HepG2 (cell line): ENCODE measurements around the gene MN1. TPM values are rescaled to one million over a fixed set of nuclear protein-coding genes. Genes with fewer than 3 reads are reported as not detected.

Experiments used
- ATAC-seq: fragments of 200-7000 bp; cut with Tn5 transposase; 3 replicates; pipeline ENCODE4 v1.9.1; 2020; ENCODE audit warnings: mild to moderate bottlenecking, moderate library complexity
- BruUV-seq: library from RNA; stranded (reverse); fragments of 400-500 nt; replicated peaks from 2 replicates; lab custom pipeline; 2021; lab: Mats Ljungman, UMichigan
- CTCF ChIA-PET: fragments of 300-600 bp; formaldehyde crosslinking; extraction: SDS; loops from one replicate; lab custom pipeline; 2021; ENCODE audit warnings: low total read pairs, inconsistent platforms, low intra/inter-chr PET ratio; lab: Yijun Ruan, JAX
- POLR2A ChIA-PET: fragments of 350-600 bp; sonication (Branson Sonifier 250); formaldehyde crosslinking; loops from one replicate; lab custom pipeline; 2020; ENCODE audit warnings: antibody characterized with exemption, inconsistent platforms; lab: Yijun Ruan, JAX
- DNase-seq: peaks from one replicate; pipeline ENCODE4 v3.0.0-alpha.2; 2015; ENCODE audit warnings: low spot score
- FAIRE-seq: peaks from 3 replicates; lab custom pipeline; 2011; peaks lifted over from hg19 to GRCh38; lab: Jason Lieb, UNC
- H2AFZ ChIP-seq: one replicate; pipeline ENCODE4 v1.6.1; 2011; ENCODE audit warnings: low read length, inconsistent platforms
- H3K27ac ChIP-seq: fragments of 300-600 bp; 3 replicates; pipeline ENCODE4 v1.8.0; 2011; ENCODE audit warnings: mixed run types, mild to moderate bottlenecking, mixed read lengths, low read length, inconsistent platforms; ENCODE audit not compliant: insufficient read depth; ENCODE audit errors: extremely low read length
- H3K27me3 ChIP-seq, 2 experiments: fragments of 200-600 bp in 1 of 2; 2 replicates in 1 of 2; 3 replicates in 1 of 2; pipeline versions ENCODE4 v1.6.0 to v1.8.0; 2011; ENCODE audit warnings: low read length in 2 of 2, mild to moderate bottlenecking in 2 of 2, moderate library complexity in 2 of 2, inconsistent platforms in 1 of 2; ENCODE audit not compliant: insufficient read depth in 2 of 2, control insufficient read depth in 1 of 2
- H3K36me3 ChIP-seq, 2 experiments: fragments of 200-600 bp in 1 of 2; replicated peaks in 1 of 2; 2 replicates in 1 of 2; 3 replicates in 1 of 2; pipeline versions ENCODE4 v1.5.1 to v1.8.0; 2011; ENCODE audit warnings: low read length in 2 of 2, inconsistent platforms in 1 of 2; ENCODE audit not compliant: insufficient read depth in 2 of 2, control insufficient read depth in 1 of 2
- H3K4me1 ChIP-seq: 2 replicates; pipeline ENCODE4 v1.5.1; 2012; ENCODE audit warnings: low read length, inconsistent platforms; ENCODE audit not compliant: insufficient read depth
- H3K4me2 ChIP-seq: 2 replicates; pipeline ENCODE4 v1.6.0; 2011; ENCODE audit warnings: low read depth, low read length, inconsistent platforms
- H3K4me3 ChIP-seq, 3 experiments: fragments of 200-600 bp in 1 of 3; sonication (generic), shearing (Covaris generic) in 1 of 3; replicated peaks in 1 of 3; 2 replicates each; pipeline ENCODE4 v1.5.1; 2011 to 2016; ENCODE audit warnings: low read length in 3 of 3, inconsistent platforms in 2 of 3, low read depth in 2 of 3, mild to moderate bottlenecking in 2 of 3, control low read depth in 1 of 3, mixed read lengths in 1 of 3; ENCODE audit not compliant: insufficient read depth in 1 of 3
- H3K79me2 ChIP-seq: one replicate; pipeline ENCODE4 v1.6.1; 2011; ENCODE audit warnings: low read length, inconsistent platforms; ENCODE audit not compliant: insufficient read depth
- H3K9ac ChIP-seq: 2 replicates; pipeline ENCODE4 v1.6.0; 2011; ENCODE audit warnings: mild to moderate bottlenecking, low read depth, low read length, inconsistent platforms; ENCODE audit not compliant: insufficient read depth
- H3K9me3 ChIP-seq: 2 replicates; pipeline ENCODE4 v1.5.1; 2012; ENCODE audit warnings: mild to moderate bottlenecking, low read length
- H4K20me1 ChIP-seq: 2 replicates; pipeline ENCODE4 v1.6.0; 2011; ENCODE audit warnings: inconsistent platforms, mild to moderate bottlenecking, low read length, moderate library complexity; ENCODE audit not compliant: insufficient read depth
- ARID2 ChIP-seq: sonication (generic); formaldehyde crosslinking; IDR thresholded peaks from 2 replicates; pipeline ENCODE4 v1.8.1; 2022; ENCODE audit warnings: mild to moderate bottlenecking, missing genetic modification reagents, borderline replicate concordance
- CREM ChIP-seq, 2 experiments: sonication (generic) in 1 of 2; formaldehyde crosslinking in 1 of 2; IDR thresholded peaks; 2 replicates each; pipeline versions ENCODE4 v1.4.0 to v1.6.1; 2016 to 2020; ENCODE audit warnings: antibody characterized with exemption in 1 of 2, mild to moderate bottlenecking in 1 of 2, missing genetic modification reagents in 1 of 2
- EZH2 ChIP-seq: conservative IDR thresholded peaks from 2 replicates; pipeline ENCODE4 v1.6.1; 2012; ENCODE audit warnings: mild to moderate bottlenecking, low read depth, low read length, moderate library complexity
- FOXP1 ChIP-seq, 2 experiments: fragments of 450-650 bp in 1 of 2; IDR thresholded peaks; 2 replicates each; pipeline ENCODE4 v1.6.1; 2017 to 2018; ENCODE audit warnings: antibody characterized with exemption in 1 of 2
- NPAS2 ChIP-seq: sonication (generic); formaldehyde crosslinking; IDR thresholded peaks from 2 replicates; pipeline ENCODE4 v1.8.0; 2022; ENCODE audit warnings: mild to moderate bottlenecking, missing genetic modification reagents, borderline replicate concordance
- PPARG ChIP-seq: conservative IDR thresholded peaks from 2 replicates; pipeline ENCODE4 v1.6.1; 2016; ENCODE audit warnings: missing biosample characterization, missing genetic modification reagents
- TSC22D2 ChIP-seq: sonication (generic); formaldehyde crosslinking; IDR thresholded peaks from 2 replicates; pipeline ENCODE4 v1.5.1; 2020; ENCODE audit warnings: missing genetic modification reagents, mild to moderate bottlenecking, borderline replicate concordance
- ZBTB25 ChIP-seq: IDR thresholded peaks from 2 replicates; pipeline ENCODE4 v1.6.1; 2018; ENCODE audit warnings: missing genetic modification reagents
- ZFP37 ChIP-seq: sonication (generic); formaldehyde crosslinking; IDR thresholded peaks from 2 replicates; pipeline ENCODE4 v1.4.0; 2020; ENCODE audit warnings: missing genetic modification reagents, borderline replicate concordance
- ZKSCAN5 ChIP-seq: sonication (generic); formaldehyde crosslinking; IDR thresholded peaks from 2 replicates; pipeline ENCODE4 v1.5.1; 2020; ENCODE audit warnings: mild to moderate bottlenecking, missing genetic modification reagents
- ZNF354B ChIP-seq: sonication (generic); formaldehyde crosslinking; IDR thresholded peaks from 2 replicates; pipeline ENCODE4 v1.8.0; 2022; ENCODE audit warnings: mild to moderate bottlenecking, missing genetic modification reagents
- ZNF430 ChIP-seq: sonication (generic); formaldehyde crosslinking; IDR thresholded peaks from 2 replicates; pipeline ENCODE4 v1.9.0; 2021; ENCODE audit warnings: mild to moderate bottlenecking, missing genetic modification reagents
- ZNF44 ChIP-seq: sonication (generic); formaldehyde crosslinking; IDR thresholded peaks from 2 replicates; pipeline ENCODE4 v1.5.1; 2020; ENCODE audit warnings: mild to moderate bottlenecking, missing genetic modification reagents
- ZNF788 ChIP-seq: sonication (generic); formaldehyde crosslinking; IDR thresholded peaks from 2 replicates; pipeline ENCODE4 v1.5.0; 2020; ENCODE audit warnings: mild to moderate bottlenecking, missing genetic modification reagents, borderline replicate concordance
- ZSCAN30 ChIP-seq: sonication (generic); formaldehyde crosslinking; IDR thresholded peaks from 2 replicates; pipeline ENCODE4 v1.5.0; 2020; ENCODE audit warnings: mild to moderate bottlenecking, missing genetic modification reagents
- WGBS: methylation state at CpG from one replicate; pipeline ENCODE4 v1.1.6; 2017; ENCODE audit warnings: low lambda C conversion rate; 5-methylcytosine and 5-hydroxymethylcytosine counted together
- in situ Hi-C: cut with HindIII; loops from 2 replicates; pipeline ENCODE4 v1.10.0; 2017; ENCODE audit warnings: low pct_unique_long_range_greater_than_20kb; ENCODE audit not compliant: extremely low pct_ligation_motif_present
- intact Hi-C: fragments of 100-400 bp; cut with micrococcal nuclease; formaldehyde crosslinking; loops from one replicate; pipeline ENCODE4 v1.10.0; 2022; ENCODE audit not compliant: unreplicated experiment
- polyA plus RNA-seq, 8 experiments: library from polyadenylated mRNA; depleted of rRNA in 3 of 8; stranded (reverse) in 7 of 8; unstranded in 1 of 8; fragments of >200 nt; fragmentation: Illumina TruSeq in 4 of 8; extraction: Trizol in 4 of 8; gene quantifications; 2 replicates each; pipeline versions ENCODE4 v1.2.1 to v1.2.3, GENCODE V29; 2011 to 2016; ENCODE audit warnings: low read depth in 4 of 8, missing spikeins in 1 of 8, mixed read lengths in 1 of 8; ENCODE audit not compliant: insufficient read depth in 1 of 8
- total RNA-seq, 5 experiments: library from RNA; depleted of rRNA; stranded (reverse); fragments of >200 nt; fragmentation: Illumina TruSeq; extraction: Trizol; gene quantifications; 2 replicates each; pipeline ENCODE4 v1.2.3, GENCODE V29; 2016; ENCODE audit warnings: low read depth in 1 of 5
- TF ChIP-seq, protein P1 (sequence below): sonication (generic); formaldehyde crosslinking; IDR thresholded peaks from 2 replicates; pipeline ENCODE4 v1.5.0; 2020; ENCODE audit warnings: missing genetic modification reagents, mild to moderate bottlenecking, borderline replicate concordance
- TF ChIP-seq, protein P2 (sequence below): sonication (generic); formaldehyde crosslinking; IDR thresholded peaks from 2 replicates; pipeline ENCODE4 v1.4.0; 2020; ENCODE audit warnings: missing genetic modification reagents

MN1 gene
- total and polyA plus RNA-seq, 2 of the 13 experiments (the other 11 are each of a cell fraction or from before 2014, with no cell fraction given): 0.01 TPM; not detected in 1

DNA sequence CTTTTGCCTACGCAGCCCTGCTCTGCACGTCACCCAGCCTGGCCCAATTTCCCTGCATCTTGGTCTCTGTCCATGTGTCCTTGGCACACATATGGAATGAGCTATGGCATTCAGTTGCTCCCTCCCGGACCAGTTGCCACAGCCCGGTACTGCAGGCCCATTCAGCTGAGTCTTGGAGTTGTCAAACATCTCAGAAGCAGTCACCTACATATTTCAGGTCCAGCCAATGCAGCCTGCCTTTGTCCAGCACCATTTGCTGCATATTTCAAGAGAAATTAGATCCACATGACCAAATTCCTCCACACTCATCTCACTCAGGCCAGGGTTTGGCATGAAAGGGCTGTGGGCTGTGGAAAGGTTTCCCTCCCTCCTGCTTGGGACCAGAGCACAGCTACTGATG, 76.8 kb downstream of the MN1 start (continued):
- TF ChIP-seq ZKSCAN5 (CRISPR knock-in tag): no peak
- TF ChIP-seq, all 625 proteins: peak for 0

DNA sequence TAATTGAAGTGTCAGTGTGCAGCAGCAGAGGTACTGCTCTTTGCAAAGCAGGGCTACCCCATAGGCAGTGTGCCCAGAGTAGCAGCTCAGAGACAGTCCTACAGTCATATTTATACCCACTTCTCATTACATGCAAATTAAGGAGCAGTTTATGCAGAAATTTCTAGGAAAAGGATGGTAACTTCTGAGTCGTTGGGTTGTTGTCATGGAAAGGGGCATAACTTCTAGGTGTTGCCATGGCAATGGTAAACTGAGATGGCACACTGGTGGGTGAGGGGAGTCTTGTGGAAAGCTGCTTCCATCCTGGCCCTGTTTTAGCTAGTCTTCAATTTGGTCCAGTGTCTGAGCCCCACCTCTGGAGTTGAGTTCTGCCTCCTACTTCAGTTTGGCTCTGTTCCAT, 77.4 kb downstream of the MN1 start:
- BruUV-seq: no TSS peak
- H3K79me2 ChIP-seq: no peaks in the 10 kb centered on the region
- H3K27ac ChIP-seq: no peak overlapping the region
- H3K9me3 ChIP-seq: no peaks in the 10 kb centered on the region
- no peaks in the 10 kb centered on the region for H3K36me3 ChIP-seq
- H4K20me1 ChIP-seq: no peaks in the 10 kb centered on the region
- H3K4me1 ChIP-seq: peaks cover 8% of the 10 kb centered on the region
- 0% methylated on average over 1 of the region's 1 CpG for WGBS
- in situ Hi-C loops: no loop called here
- DNase-seq (no peak), FAIRE-seq (no peak), ATAC-seq (no peak)
- no peaks in the 10 kb centered on the region for H3K27me3 ChIP-seq
- H3K4me3 ChIP-seq: no peak overlapping the region
- ChIA-PET POLR2A (no interaction called here), CTCF (no interaction called here)
- TF ChIP-seq PPARG (no peak), NPAS2 (no peak), ARID2 (CRISPR knock-in tag) (no peak), TSC22D2 (no peak)
- TF ChIP-seq, protein P1, sequence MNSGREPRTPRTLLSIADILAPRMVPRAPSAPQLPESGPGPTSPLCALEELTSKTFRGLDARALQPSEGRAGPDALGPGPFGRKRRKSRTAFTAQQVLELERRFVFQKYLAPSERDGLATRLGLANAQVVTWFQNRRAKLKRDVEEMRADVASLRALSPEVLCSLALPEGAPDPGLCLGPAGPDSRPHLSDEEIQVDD (CRISPR knock-in tag): no peak
- intact Hi-C loops: no loop called here
- H3K9ac ChIP-seq: no peak overlapping the region
- no peak overlapping the region for H2AFZ ChIP-seq
- no peak overlapping the region for H3K4me2 ChIP-seq

DNA sequence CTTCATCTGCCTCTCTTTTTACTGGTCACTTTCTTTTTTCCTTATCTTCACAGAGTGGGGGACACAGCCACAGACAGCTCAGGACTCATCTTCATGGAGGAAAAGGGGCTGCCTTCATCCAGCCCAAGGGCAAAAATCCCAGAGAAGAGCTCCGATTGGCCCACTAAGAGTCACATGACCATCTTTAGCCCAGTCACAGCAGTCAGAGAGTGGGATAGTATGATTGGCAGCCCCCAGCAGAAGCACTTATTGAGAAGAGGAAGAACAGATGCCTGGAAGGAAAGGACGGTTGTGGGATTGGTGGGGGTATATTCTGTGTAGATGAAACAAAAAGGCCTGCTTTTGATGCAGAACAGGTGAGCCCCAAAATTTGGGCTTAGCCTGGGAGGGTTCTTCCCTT, 77.8 kb downstream of the MN1 start:
- Histone ChIP-seq H4K20me1 (no peaks in the 10 kb centered on the region), H2AFZ (no peak overlapping the region), H3K4me2 (no peak overlapping the region), H3K4me1 (peaks cover 12% of the 10 kb centered on the region), H3K27me3 (no peaks in the 10 kb centered on the region), H3K9ac (no peak overlapping the region), H3K9me3 (no peaks in the 10 kb centered on the region), H3K4me3 (no peak overlapping the region), H3K27ac (no peak overlapping the region), H3K79me2 (no peaks in the 10 kb centered on the region), H3K36me3 (no peaks in the 10 kb centered on the region)
- in situ Hi-C loops: no loop called here
- DNase-seq (no peak), FAIRE-seq (no peak), ATAC-seq (no peak)
- intact Hi-C loops: no loop called here
- CTCF ChIA-PET: no interaction called here
- 11% methylated on average over 2 of the region's 2 CpGs for WGBS
- POLR2A ChIA-PET: no interaction called here
- BruUV-seq: no TSS peak
- TF ChIP-seq, protein P2, sequence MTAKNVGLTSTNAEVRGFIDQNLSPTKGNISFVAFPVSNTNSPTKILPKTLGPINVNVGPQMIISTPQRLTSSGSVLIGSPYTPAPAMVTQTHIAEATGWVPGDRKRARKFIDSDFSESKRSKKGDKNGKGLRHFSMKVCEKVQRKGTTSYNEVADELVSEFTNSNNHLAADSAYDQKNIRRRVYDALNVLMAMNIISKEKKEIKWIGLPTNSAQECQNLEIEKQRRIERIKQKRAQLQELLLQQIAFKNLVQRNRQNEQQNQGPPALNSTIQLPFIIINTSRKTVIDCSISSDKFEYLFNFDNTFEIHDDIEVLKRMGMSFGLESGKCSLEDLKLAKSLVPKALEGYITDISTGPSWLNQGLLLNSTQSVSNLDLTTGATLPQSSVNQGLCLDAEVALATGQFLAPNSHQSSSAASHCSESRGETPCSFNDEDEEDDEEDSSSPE: no peak
- TF ChIP-seq EZH2: no peak
- TF ChIP-seq ZSCAN30: no peak
- TF ChIP-seq ZNF430: no peak
- TF ChIP-seq ZNF44: no peak
- no peak for TF ChIP-seq ZBTB25 (CRISPR knock-in tag)
- no peak for TF ChIP-seq CREM (IDR thresholded peaks at IDR 0.05)
- no peak for TF ChIP-seq CREM (CRISPR knock-in tag; IDR thresholded peaks at IDR 0.05)
- TF ChIP-seq FOXP1 (IDR thresholded peaks at IDR 0.05): no peak
- TF ChIP-seq FOXP1 (CRISPR knock-in tag; IDR thresholded peaks at IDR 0.05): no peak
- no peak for TF ChIP-seq ZNF788
- no peak for TF ChIP-seq ZNF354B (CRISPR knock-in tag)
- no peak for TF ChIP-seq ZFP37 (CRISPR knock-in tag)
